Mammary epithelial cell (primary cell): ENCODE results near the gene MAML3.

Source experiments
- EZH2 ChIP-seq: IDR thresholded peaks from 2 replicates; pipeline ENCODE4 v1.6.1; 2012; ENCODE audit warnings: low read length, inconsistent platforms, borderline replicate concordance
- TF ChIP-seq, protein P1 (sequence below), 2 donors: IDR thresholded peaks in 1 of 2; conservative IDR thresholded peaks in 1 of 2; 2 replicates each; pipeline ENCODE4 v1.5.1; 2011 to 2012; ENCODE audit warnings: inconsistent platforms in 2 of 2, low read length in 2 of 2, mild to moderate bottlenecking in 2 of 2, control low read depth in 1 of 2, low read depth in 1 of 2; ENCODE audit not compliant: insufficient read depth in 1 of 2; ENCODE audit errors: extremely low read depth in 1 of 2

DNA sequence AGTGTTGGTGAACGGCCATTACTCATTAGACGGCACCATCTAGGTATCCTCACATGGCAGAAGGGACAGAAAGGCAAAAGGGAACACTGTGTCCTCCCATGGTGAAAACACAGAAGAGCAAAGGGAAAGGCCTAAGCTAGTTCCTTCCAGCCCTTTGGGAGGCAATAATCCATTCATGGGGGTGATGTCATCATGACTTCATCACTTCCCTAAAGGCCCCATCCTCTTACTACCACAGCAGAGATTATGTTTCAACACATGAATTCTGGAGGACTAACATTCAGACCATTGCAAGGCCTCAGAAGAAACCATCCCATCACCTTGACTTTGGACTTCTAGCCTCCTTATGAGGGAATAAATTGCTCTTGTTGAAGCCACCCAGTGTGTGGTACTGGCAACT lies 250.1 kb downstream of the MAML3 start:
- no peak for TF ChIP-seq EZH2
- TF ChIP-seq, protein P1, sequence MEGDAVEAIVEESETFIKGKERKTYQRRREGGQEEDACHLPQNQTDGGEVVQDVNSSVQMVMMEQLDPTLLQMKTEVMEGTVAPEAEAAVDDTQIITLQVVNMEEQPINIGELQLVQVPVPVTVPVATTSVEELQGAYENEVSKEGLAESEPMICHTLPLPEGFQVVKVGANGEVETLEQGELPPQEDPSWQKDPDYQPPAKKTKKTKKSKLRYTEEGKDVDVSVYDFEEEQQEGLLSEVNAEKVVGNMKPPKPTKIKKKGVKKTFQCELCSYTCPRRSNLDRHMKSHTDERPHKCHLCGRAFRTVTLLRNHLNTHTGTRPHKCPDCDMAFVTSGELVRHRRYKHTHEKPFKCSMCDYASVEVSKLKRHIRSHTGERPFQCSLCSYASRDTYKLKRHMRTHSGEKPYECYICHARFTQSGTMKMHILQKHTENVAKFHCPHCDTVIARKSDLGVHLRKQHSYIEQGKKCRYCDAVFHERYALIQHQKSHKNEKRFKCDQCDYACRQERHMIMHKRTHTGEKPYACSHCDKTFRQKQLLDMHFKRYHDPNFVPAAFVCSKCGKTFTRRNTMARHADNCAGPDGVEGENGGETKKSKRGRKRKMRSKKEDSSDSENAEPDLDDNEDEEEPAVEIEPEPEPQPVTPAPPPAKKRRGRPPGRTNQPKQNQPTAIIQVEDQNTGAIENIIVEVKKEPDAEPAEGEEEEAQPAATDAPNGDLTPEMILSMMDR (conservative IDR thresholded peaks at IDR 0.05 in 1 of 2, IDR thresholded peaks at IDR 0.05 in 1 of 2; ENCODE audit: extremely low read depth in 1 of 2, insufficient read depth in 1 of 2, low read depth in 1 of 2, low read length in 2 of 2) = no peak
